Stimulated activated CD4-positive, alpha-beta T cell treated with anti-CD3 and anti-CD28 coated beads, TNF-alpha, amount 100 ng/mL, for 48 hours (primary cell): Measurements from ENCODE around the gene HGS.
"Not testable (repeated sequence)": the region's sequence is repeated elsewhere in the genome, so short reads cannot be mapped to it uniquely, and the experiment has no call there.

ENCODE experiments used
- DNase-seq, 3 donors: peaks; one replicate each; pipeline ENCODE4 v3.0.0-alpha.2; 2020; ENCODE audit warnings: low read depth in 3 of 3

Gene HGS

GRCh38 chr17:81655378-81656117, 28.3 kb upstream of the HGS start:
- DNase-seq, result no peak

DNA sequence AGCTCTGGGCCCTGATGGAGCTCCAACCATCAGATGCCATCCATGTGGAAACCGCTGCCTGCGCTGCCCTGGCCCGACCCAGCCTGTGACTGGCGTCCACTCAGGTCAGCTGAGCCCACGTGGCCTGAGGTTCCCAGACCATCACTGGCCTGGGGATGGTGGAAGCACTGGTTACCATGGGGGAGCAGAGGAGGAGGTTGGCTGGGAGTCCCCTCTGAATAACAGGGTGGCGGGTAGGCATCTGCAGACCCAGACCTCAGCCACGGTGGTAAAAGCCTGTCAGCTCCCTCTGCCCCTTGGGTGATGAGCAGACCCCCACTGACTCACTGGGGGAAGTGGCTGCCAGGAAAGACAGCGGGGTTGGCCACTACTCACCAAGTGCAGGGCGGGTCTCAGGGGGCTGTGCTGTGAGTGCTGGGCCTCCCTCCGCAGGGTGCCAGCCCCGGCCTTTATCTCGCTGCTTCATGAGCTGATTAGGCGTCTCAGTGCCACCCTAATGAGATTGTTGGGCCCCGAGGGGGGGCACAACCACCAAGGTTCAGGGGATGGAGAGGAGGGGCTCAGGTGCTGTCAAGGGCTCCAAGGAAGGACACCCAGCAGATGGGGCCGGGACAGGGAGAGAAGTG, 27.6 kb upstream of the HGS start, which contains the start of gene PDE6G:
Gene PDE6G (minus strand): TSS at position 425 of the 626 bp plus-strand sequence. CDS start 3,237 bp downstream, outside the sequence.
- DNase-seq, result no peak

GRCh38 chr17:81656835-81657234, 27.0 kb upstream of the HGS start:
- no peak for DNase-seq

- DNase-seq, result no peak
Measured at GRCh38 chr17:81659038-81659437, 24.8 kb upstream of the HGS start.

DNA sequence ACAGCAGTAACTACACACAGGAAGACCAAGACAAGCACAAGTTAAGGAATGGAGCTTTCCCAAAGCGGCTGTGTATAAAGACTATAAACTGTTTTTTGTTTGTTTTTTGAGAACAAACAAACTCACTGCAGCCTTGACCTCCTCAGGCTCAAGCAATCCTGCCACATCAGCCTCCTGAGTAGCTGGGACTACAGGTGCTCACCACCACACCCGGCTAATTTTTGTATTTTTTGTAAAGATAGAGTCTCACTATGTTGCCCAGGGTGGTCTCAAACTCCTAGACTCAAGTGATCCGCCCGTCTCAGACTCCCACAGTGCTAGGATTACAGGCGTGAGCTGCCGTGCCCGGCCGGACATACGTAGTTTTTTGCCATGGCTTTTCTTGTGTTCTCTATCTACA, 23.4 kb upstream of the HGS start:
- no peak for DNase-seq

- DNase-seq, result no peak
Measured at GRCh38 chr17:81662002-81662401, 21.8 kb upstream of the HGS start.

DNA sequence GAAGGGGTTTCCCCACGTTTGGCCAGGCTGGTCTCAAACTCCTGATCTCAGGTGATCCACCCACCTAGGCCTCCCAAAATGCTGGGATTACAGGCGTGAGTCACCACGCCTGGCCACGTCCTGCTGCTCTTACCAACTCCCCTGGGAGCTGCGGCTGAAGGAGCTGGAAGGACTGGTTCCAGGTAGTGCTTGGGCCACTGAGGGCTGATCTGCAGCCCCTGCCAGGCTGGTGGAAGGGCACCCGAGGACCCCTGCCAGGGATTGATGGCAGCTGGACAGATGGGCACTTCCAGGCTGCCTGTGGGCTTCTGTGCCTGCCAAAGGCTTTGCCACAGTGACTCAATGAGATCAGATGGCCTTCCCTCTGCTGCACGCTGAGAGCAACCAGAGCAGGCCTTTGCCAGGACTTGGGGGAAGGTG, 19.8 kb upstream of the HGS start:
- no peak for DNase-seq

GRCh38 chr17:81665205-81666091, 18.4 kb upstream of the HGS start:
- peak in 2 of 3 donors; percentile 52 to 70 for DNase-seq

DNA sequence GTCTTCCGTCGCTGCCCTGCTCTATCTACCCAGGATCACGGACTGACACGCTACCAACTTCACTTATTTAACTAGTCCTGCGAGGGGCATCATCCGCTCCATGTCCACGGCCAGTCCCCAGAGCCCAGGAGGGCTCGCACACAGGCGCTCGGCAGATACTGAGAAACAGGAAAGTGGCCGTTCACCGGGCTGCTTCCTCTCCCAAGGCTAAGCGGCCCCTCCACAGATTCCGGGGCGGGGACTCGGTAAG, 17.8 kb upstream of the HGS start:
- no peak for DNase-seq

DNA sequence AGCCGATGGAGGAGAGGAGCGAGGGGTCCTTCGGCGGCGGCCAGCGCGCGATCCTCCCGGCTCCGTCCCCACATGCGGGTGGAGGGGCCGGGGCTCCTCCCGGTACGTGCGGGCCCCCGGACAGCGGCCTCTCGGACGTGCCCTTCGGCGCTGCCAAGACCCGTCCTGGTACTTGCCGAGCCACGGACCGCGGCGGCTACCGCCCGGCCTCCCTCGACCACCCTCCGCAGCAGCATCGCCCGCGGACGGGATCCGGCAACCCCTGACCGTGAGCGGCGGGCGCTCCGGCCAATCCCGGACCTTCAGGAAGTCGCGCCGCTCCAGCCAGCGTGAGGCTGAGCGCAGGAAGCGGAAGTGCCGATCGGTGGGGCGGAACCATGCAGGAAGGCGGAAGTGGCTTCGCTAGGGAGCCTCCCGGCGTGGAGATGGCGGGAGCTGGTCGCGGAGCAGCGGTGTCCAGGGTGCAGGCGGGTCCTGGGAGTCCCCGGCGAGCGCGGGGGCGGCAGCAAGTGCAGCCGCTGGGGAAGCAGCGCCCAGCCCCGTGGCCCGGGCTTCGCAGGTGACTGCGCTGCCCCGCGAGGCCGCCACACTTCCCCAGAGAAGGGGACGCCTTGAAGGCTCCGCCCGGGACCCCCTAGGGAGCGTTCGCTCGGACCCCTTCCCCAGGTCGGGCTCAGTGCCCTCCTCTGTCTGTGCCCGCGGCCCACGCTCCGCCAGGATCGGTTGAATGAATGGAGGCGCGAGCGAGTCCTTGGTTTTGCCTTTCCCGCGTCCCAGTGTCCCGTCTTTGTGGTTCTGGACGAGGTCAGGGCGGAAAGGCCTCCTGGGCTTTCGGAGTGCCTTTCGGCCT, 17.2 kb upstream of the HGS start, which contains the start of the genes CCDC137 and OXLD1:
Gene CCDC137 (plus strand): TSS at position 396 of the 850 bp plus-strand sequence. CDS start 30 bp downstream, at position 426.
Gene OXLD1 (minus strand): TSS at position 264 of the 850 bp plus-strand sequence. CDS start 28 bp downstream, at position 236.
- DNase-seq, result peak; percentile 91

- DNase-seq, result no peak
Measured at GRCh38 chr17:81667754-81668153, 16.1 kb upstream of the HGS start.

DNA sequence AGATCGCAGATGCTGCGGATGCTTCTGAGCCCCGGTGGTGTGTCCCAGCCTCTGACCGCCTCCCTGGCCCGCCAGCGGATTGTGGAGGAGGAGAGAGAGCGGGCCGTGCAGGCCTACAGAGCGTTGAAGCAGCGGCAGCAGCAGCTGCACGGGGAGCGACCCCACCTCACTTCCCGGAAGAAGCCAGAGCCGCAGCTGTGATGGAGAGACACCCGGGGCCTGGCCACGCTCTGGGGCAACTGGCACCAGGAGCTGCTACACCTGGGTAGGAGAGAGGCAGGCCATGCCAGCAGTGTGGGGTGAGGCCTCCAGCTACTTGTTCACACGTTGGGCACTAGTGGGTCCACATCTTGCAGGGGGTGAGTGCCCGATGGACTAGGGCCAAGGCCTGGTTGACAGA, 11.3 kb upstream of the HGS start:
- DNase-seq, result no peak

GRCh38 chr17:81672954-81673353, 10.9 kb upstream of the HGS start:
- no peak for DNase-seq

GRCh38 chr17:81673561-81674258, 10.1 kb upstream of the HGS start:
- no peak for DNase-seq

DNA sequence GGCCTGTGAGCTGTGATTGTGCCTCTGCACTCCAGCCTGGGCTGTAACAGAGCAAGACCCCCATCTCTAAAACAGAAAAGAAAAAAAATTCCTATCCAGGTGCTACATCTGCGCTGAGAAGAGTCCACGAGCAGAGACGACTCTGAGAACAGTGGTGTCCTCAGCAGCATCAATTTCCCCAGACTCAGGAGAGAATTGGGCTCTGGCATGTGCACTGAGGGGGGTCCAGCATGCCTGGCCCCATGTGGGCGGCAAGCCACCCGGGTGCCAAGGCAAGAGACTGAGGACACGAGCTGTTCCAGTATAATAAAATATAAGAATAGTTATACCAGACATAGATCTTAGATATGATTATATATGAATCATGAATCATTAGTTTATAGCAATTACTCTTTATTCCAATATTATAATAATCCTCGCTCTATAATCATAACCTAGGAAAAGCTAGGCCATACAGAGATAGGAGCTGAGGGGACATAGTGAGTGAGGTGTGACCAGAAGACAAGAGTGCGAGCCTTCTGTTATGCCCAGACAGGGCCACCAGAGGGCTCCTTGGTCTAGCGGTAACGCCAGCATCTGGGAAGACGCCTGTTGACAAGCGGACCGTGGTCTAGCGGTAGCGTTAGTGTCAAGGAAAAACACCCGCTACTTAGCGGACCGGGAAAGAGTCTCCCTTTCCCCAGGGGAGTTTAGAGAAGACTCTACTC, 8.1 kb upstream of the HGS start:
- not testable (repeated sequence) for DNase-seq

GRCh38 chr17:81676906-81677305, 6.9 kb upstream of the HGS start:
- no peak for DNase-seq

GRCh38 chr17:81680150-81680549, 3.7 kb upstream of the HGS start:
- DNase-seq, result no peak

- DNase-seq, result no peak
Measured at GRCh38 chr17:81681672-81682071, 2.1 kb upstream of the HGS start.

- no peak for DNase-seq
Measured at GRCh38 chr17:81682565-81683207, 1.1 kb upstream of the HGS start.

DNA sequence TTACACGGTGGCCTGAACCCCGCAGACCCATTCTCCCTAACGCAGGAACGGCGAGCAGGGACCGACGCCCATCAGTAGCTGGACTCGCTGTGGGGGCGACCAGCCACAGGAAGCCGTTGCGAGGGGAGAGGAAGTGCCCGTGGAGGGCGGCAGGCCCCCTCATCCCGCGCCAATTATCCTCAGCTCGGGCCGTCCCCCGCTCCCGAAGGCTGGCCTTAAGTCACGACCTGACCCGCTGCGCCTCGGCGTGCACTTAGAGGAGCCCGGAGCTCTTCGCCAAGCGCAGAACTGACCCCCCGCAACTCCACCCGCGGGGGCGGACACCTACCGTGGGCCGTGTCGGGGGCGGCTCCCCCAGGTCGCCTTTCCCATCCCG, 615 bp upstream of the HGS start:
- DNase-seq, result no peak
